GM04503 (cell line): ENCODE results near the gene PDXK.

ENCODE experiments used
- DNase-seq: peaks from one replicate; pipeline ENCODE4 v3.0.0-alpha.2; 2012; ENCODE audit warnings: low read depth

Gene PDXK

GRCh38 chr21:43723648-43724047 lies 4.7 kb downstream of the PDXK start:
- no peak for DNase-seq

- no peak for DNase-seq
These were observed 8.0 kb downstream of the PDXK start for GRCh38 chr21:43726686-43727518.

GRCh38 chr21:43727519-43728153 lies 8.7 kb downstream of the PDXK start:
- no peak for DNase-seq

GRCh38 chr21:43728154-43728466 lies 9.2 kb downstream of the PDXK start:
- DNase-seq: no peak

- peak; percentile 88 for DNase-seq
These were observed 9.8 kb downstream of the PDXK start for GRCh38 chr21:43728467-43729390.

DNA sequence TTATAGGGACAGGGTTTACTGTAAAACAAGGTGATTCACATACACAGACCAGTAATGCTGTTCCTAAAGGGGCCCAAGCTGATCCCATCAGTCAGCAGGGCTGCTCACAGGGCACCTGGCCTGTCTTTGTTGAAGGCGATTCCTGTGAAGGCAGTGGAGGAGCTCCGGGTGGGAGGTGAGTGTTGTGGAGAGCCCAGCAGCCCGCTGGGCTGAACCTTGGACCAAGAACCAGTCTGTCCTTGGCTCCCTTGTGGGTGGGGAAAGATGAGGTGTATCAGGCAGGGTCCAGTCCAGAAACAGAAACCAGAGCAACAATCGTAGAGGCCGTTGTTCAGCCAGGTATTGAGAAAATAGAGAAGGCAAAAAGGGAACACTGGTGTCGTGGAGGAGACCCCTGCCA lies 12.5 kb downstream of the PDXK start:
- no peak for DNase-seq

GRCh38 chr21:43731891-43732711 lies 13.2 kb downstream of the PDXK start:
- peak; percentile 64 for DNase-seq

DNA sequence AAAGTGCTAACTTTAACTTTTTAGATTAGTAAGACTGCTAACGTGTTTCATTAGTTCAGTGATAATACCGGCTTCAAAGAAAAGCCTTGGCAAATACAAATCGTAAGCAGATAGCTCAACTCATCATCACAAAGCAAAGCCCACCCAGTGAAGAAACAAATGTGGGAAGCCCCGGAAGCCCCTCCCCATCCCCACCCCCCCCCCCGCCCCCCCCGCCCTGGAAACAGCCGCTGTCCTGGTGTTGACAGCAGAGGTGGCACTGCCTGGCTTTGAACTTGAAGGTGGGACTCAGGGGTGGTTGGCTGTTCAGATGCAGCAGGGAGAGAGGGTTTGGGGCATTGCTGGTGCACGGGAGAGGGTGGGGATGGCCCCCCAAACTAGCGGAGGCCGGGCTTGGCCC lies 14.1 kb downstream of the PDXK start:
- no peak for DNase-seq

- no peak for DNase-seq
These were observed 14.7 kb downstream of the PDXK start for GRCh38 chr21:43733529-43734071.

DNA sequence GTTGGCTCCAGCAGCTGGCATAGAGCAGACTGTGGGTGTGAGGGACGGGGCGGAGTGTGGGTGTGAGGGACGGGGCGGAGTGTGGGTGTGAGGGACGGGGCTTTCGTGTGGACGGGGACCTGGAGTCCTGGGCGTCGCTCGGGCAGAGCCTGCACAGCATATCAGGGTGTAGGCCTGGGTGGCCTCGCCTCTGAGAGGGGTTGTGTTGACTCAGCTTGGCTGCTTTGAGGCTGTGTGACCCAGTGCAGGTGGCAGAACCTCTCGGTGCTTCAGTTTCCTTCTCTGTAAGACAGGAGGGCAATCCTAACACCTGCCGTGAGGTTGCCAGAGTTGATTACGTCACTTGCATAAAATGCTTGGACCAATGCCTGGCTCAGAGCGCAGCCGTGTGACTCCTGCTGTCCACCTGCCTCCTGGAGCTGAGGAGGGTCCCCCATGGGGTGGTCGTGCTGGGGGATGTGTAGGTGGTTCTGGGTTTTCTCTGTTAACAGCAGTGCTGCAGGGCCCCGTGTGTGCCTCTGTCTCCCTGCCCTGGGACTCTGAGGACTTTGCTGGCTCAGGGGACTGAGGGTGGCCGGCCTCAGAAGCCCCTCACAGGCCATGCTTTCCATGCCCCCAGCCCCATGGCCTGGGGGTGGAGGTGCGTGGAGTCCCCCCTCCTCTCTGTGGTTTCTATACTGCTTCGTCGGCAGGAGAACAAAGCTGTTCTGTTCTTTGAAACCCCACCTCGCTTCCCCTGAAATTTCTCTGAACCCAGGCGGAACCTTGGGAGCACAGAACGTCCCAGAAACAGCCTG lies 15.4 kb downstream of the PDXK start:
- DNase-seq: no peak

GRCh38 chr21:43734928-43735229 lies 15.9 kb downstream of the PDXK start:
- no peak for DNase-seq

DNA sequence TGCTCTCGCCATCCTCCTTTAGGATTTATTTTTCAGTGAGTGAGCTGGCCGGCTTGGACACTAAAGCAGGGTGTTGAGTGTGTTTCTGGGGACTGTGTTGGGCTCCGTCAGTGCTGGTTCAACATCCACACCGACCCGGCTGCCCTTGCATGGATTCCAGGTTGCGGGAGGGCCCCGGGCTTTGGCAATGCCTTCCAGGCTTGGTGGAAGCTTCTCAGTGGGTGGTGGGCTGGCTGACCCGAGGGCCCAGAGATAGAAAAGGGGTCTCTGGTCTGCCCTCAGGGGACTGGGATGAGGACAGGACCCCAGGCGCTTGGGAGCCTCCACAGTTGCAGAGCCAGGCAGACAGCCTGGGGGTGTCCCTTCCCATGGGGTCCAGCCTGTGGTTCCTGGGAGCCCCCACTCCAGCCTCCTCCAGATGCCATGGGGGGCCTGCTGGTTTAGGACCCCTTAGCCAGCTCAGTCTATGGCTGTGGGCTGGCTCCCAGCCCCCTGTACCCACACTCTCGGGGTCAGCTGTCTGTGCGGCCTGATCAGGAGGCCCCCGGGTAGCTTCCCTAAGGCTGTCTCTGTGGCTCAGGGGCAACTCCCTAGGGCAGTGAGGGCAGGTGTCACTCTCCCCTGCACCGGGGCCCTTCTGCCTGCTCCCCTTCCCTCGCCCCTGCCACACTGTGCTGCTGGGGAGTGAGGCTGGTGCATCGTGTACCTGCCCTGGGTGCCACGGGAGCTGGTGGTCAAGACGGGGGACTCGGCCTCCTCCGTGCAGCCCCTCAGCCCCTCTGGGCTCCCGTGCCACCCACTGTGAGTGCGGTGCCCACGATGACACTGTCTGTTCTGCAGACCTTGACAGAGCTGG lies 16.5 kb downstream of the PDXK start:
- no peak for DNase-seq

- DNase-seq: no peak
These were observed 17.4 kb downstream of the PDXK start for GRCh38 chr21:43736224-43736883.

- no peak for DNase-seq
These were observed 18.4 kb downstream of the PDXK start for GRCh38 chr21:43737158-43737950.

DNA sequence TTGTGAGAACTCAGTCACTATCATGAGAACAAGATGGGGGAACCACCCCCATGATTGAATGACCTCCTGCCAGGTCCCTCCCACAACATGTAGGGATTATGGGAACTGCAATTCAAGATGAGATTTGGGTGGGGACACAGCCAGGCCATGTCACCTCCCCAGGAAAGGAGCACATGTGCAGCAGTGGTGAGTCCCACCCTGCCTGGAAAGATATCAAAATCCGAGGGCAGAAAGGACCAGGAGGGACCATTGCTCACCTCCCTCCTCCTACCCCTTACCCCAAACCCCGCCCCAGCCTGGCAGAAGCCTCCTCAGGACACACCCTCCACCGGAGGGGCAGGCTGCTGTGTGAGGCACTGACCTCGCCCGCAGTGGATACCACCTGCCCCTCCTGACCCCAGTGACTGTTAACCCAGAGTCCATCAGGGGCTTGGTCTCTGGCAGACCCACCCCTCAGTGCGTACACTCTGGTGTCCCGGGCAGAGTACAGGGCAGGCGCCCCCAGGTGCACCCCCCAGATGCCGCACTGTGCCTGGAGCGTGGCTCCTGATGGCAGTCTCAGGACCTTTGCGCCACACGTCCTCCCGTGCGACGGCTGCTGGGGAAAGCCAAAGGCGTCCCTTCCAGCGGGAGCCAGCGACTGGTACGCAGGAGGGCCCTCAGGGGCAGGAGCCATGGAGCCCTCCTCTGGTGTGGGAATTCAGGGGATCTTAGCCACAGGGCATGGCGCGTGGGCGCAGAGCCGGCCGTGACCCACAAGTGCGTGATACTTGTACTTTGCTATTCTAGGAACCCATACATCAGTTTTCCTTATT lies 20.9 kb downstream of the PDXK start:
- DNase-seq: no peak

DNA sequence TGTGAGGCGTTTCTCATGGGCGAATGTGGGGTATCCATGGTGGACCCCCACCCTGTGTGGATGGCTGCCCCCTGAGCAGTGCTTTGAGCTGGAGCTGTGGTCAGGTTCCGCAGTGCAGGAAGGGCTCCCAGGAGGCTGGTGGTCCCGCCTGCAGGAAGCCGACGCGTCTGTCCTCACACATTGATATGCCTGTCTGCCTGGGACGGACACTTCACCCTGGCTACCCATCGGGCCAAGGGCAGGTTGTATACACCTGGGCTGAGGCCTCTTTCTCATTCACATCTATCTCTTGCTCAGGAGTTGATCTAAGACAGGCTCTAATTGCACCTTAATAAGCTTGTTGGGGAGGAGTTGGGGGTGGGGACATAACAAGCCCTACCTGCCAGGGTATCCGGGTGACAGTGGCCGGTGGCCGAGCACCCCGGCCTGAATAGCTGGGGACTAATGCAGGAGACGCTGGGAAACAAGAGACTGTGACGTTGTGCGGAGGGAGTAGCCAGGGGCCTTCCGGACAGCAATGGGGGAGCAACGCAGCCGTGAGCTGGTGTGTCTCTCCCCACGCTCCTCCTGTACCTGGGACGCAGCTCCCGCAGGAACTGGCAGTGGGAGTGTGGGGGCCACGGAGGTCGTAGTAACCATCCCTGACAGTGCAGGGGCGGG lies 21.7 kb downstream of the PDXK start:
- DNase-seq: no peak

DNA sequence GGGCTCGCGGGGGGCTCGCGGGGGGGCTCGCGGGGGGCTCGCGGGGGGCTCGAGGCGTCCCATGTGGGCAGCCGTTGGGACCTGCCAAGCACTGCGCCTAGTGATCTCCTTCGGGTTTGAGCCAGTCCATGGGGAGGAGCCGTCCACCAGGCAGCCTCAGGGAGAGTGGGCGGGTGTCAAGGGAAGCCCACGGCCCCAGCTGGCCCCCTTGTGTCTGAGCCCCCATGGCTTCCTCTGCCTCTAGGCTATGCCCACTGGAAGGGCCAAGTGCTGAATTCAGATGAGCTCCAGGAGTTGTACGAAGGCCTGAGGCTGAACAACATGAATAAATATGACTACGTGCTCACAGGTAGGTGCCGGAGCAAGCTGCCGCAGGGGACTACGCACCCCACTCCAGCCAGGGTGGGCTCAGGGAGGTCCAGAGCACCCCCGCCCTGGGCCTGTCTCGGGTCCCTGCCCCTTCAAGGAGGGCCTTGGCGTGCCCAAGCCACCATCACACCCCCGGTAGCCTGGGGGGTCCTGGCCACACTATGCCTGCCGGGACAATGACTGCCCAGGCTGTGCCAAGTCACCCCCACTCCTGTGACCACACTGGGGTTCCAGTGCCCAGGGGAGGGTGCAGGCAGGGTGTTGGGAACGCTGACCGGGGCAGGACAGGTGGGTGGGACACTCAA lies 22.6 kb downstream of the PDXK start:
- no peak for DNase-seq
